Mesodermal cell (in vitro differentiated cells): Measurements from ENCODE around the gene GPR179.

Experiments used
- H3K27ac ChIP-seq: 2 replicates; pipeline ENCODE4 v1.7.0; 2013; ENCODE audit warnings: mild to moderate bottlenecking, low read depth, low read length, moderate library complexity; ENCODE audit not compliant: severe bottlenecking
- H3K36me3 ChIP-seq: 2 replicates; pipeline ENCODE4 v1.7.1; 2013; ENCODE audit warnings: mild to moderate bottlenecking, low read length, moderate library complexity; ENCODE audit not compliant: control insufficient read depth, insufficient read depth
- H3K4me1 ChIP-seq: one replicate; pipeline ENCODE4 v1.7.1; 2013; ENCODE audit warnings: mild to moderate bottlenecking, low read length; ENCODE audit not compliant: insufficient read depth, control insufficient read depth, poor library complexity, severe bottlenecking
- H3K4me3 ChIP-seq: 2 replicates; pipeline ENCODE4 v1.7.0; 2013; ENCODE audit warnings: low read length, control low read depth, mild to moderate bottlenecking; ENCODE audit not compliant: insufficient read depth, poor library complexity, severe bottlenecking; ENCODE audit errors: extremely low read depth
- H3K9me3 ChIP-seq: 2 replicates; pipeline ENCODE4 v1.7.1; 2013; ENCODE audit warnings: mild to moderate bottlenecking, low read length, moderate library complexity; ENCODE audit not compliant: control insufficient read depth
- WGBS, 2 experiments: methylation state at CpG; one replicate each; pipeline ENCODE4 v1.1.5; 2013; ENCODE audit warnings: missing lambda C conversion rate in 2 of 2; ENCODE audit not compliant: insufficient coverage in 2 of 2; 5-methylcytosine and 5-hydroxymethylcytosine counted together

The GPR179 gene

GRCh38 chr17:38354466-38354865, 10.7 kb upstream of the GPR179 start:
- Histone ChIP-seq H3K4me1 (peaks cover 2% of the 10 kb centered on the region), H3K27ac (no peak overlapping the region), H3K4me3 (no peak overlapping the region), H3K36me3 (no peaks in the 10 kb centered on the region), H3K9me3 (no peaks in the 10 kb centered on the region)
- 90 to 96% methylated on average over 5 to 7 of the region's 7 CpGs for WGBS, 2 experiments

GRCh38 chr17:38353668-38354067, 9.9 kb upstream of the GPR179 start:
- Histone ChIP-seq H3K4me3 (peak overlapping the region; percentile 71), H3K36me3 (no peaks in the 10 kb centered on the region), H3K9me3 (no peaks in the 10 kb centered on the region), H3K4me1 (peaks cover 2% of the 10 kb centered on the region), H3K27ac (no peak overlapping the region)
- 96% methylated on average over 11 of the region's 13 CpGs for WGBS, 2 experiments

- Histone ChIP-seq H3K36me3 (no peaks in the 10 kb centered on the region), H3K27ac (no peak overlapping the region), H3K4me3 (peak overlapping the region; percentile 71), H3K9me3 (no peaks in the 10 kb centered on the region), H3K4me1 (peaks cover 2% of the 10 kb centered on the region)
- WGBS, 2 experiments = 24 to 46% methylated on average over 4 to 7 of the region's 8 CpGs
Measured at GRCh38 chr17:38353086-38353604, 9.4 kb upstream of the GPR179 start.

GRCh38 chr17:38352245-38353085, 8.7 kb upstream of the GPR179 start:
- 1 to 2% methylated on average over 53 to 61 of the region's 72 CpGs for WGBS, 2 experiments
- Histone ChIP-seq H3K9me3 (no peaks in the 10 kb centered on the region), H3K36me3 (no peaks in the 10 kb centered on the region), H3K27ac (no peak overlapping the region), H3K4me3 (peak overlapping the region; percentile 71), H3K4me1 (peaks cover 2% of the 10 kb centered on the region)

DNA sequence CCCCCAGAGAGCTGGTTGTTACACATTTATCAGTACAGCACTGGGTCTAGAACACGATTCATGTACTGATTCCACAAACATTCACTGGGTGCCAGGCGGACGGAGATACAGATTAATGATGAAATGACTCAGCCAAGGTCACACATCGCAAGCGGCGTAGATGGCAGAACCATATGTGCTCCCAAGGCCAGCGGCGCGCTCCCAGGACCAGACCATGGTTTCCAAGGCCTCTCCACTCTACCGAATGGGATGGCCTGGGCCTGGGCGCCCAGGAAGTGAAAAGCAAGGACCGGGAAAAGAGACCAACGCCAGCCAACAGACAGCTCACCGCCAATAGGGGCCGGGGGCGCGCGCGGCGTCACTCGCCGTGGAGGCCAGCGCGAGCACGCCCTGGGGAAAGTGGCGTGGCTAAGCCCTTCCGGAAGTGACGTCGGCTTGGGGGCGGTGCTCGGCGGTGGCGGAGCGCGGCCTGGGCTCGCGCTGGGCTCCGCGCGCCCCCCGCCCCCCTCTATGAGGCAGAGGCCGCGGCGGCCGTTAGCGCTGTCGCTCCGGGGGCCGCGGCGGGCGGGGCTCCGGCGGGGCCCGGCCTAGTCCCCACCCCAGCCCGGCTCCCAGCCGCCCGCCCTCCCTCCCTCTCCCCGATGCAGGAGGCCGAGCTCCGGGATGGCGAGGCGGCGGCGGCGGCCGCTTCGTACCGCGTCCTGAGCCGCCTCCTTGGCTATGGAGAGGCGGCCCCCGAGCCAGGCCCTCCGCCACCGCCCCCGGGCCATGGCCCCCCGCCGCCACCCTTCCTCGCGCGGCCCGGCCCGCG, 7.9 kb upstream of the GPR179 start, which contains the start of gene SOCS7:
TSS of gene SOCS7 (plus strand) at position 433 of the 811 bp plus-strand sequence. CDS start at position 642, 209 bp downstream.
- Histone ChIP-seq H3K4me3 (peak within 1 kb of the TSS; percentile 71), H3K27ac (peak within 1 kb of the TSS; percentile 32), H3K36me3 (no peaks in the 10 kb centered on the region), H3K4me1 (peaks cover 2% of the 10 kb centered on the region), H3K9me3 (no peaks in the 10 kb centered on the region)
- WGBS, 2 experiments = 15 to 24% methylated on average over 37 to 57 of the region's 84 CpGs

GRCh38 chr17:38350035-38350434, 6.3 kb upstream of the GPR179 start:
- Histone ChIP-seq H3K36me3 (no peaks in the 10 kb centered on the region), H3K27ac (no peak overlapping the region), H3K4me1 (peaks cover 2% of the 10 kb centered on the region), H3K9me3 (no peaks in the 10 kb centered on the region), H3K4me3 (no peak overlapping the region)
- 95 to 100% methylated on average over 2 of the region's 2 CpGs for WGBS, 2 experiments

GRCh38 chr17:38349097-38349730, 5.5 kb upstream of the GPR179 start:
- 24 to 38% methylated on average over 3 to 6 of the region's 8 CpGs for WGBS, 2 experiments
- no peak overlapping the region for H3K27ac ChIP-seq
- no peaks in the 10 kb centered on the region for H3K9me3 ChIP-seq
- H3K36me3 ChIP-seq = no peaks in the 10 kb centered on the region
- no peaks in the 10 kb centered on the region for H3K4me1 ChIP-seq
- H3K4me3 ChIP-seq = no peak overlapping the region

- WGBS, 2 experiments = 92 to 100% methylated on average over 4 of the region's 7 CpGs
Measured at GRCh38 chr17:38345743-38346142, 2.0 kb upstream of the GPR179 start.

GRCh38 chr17:38344420-38344745, 627 bp upstream of the GPR179 start:
- H3K36me3 ChIP-seq = no peaks in the 10 kb centered on the region
- 100% methylated on average over 2 to 3 of the region's 3 CpGs for WGBS, 2 experiments
- no peaks in the 10 kb centered on the region for H3K9me3 ChIP-seq
- no peak overlapping the region for H3K4me3 ChIP-seq
- no peak overlapping the region for H3K27ac ChIP-seq
- no peaks in the 10 kb centered on the region for H3K4me1 ChIP-seq

More at GRCh38 chr17:38345743-38346142, 2.0 kb upstream of the GPR179 start:
- no peaks in the 10 kb centered on the region for H3K36me3 ChIP-seq
- H3K4me1 ChIP-seq = no peaks in the 10 kb centered on the region
- H3K4me3 ChIP-seq = no peak overlapping the region
- H3K27ac ChIP-seq = no peak overlapping the region
- no peaks in the 10 kb centered on the region for H3K9me3 ChIP-seq

DNA sequence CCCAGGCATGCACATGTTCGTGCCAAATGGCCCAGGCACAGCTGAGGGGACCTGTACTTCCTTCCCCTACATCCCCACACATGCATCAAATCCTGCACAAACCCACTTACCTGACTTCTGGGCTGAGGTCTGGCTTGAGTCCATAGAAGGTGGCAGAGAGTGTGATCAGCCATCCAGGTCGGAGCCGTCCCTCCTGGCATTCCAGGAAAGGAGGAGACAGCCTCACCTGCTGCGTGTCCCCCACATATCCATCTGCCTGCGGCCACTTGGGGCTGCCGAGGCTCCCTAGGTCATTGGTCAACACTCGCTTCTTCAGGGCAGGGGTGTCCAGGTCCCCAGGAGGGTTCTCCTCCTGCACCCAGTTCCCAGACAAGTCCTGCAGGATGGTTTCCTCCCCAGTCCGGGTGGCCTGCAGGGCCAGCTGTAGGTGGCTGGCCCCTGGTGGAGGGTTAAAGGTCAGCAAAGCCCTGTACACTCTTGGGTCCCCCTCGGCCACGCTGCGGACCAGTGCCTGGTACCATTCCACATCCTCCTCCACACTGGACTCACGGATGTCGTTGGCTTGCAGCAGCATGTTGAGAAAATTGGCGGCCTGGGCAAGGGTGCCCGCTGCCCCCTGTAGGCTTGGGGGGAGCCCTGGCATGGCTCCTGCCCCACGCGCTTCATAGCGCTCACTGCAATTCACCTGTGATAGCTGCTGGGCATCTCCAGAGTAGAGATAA, 709 bp downstream of the GPR179 start:
- H3K9me3 ChIP-seq = no peaks in the 10 kb centered on the region
- H3K4me3 ChIP-seq = no peak overlapping the region
- 88 to 92% methylated on average over 15 to 17 of the region's 18 CpGs for WGBS, 2 experiments
- no peaks in the 10 kb centered on the region for H3K4me1 ChIP-seq
- H3K36me3 ChIP-seq = no peaks in the 10 kb centered on the region
- no peak overlapping the region for H3K27ac ChIP-seq
